GM23248 (cell line): ENCODE data around the gene AKT2.

ENCODE experiments used
- EZH2 ChIP-seq: fragments of 200-600 bp; sonication (generic); IDR thresholded peaks from 2 replicates; pipeline ENCODE4 v1.6.1; 2018; ENCODE audit warnings: antibody characterized with exemption, mild to moderate bottlenecking; ENCODE audit not compliant: insufficient read depth, poor library complexity, severe bottlenecking
- EZH2phosphoT487 ChIP-seq: fragments of 200-600 bp; sonication (generic); IDR thresholded peaks from 2 replicates; pipeline ENCODE4 v1.6.1; 2018; ENCODE audit warnings: antibody characterized with exemption, moderate library complexity, mild to moderate bottlenecking, low read depth; ENCODE audit not compliant: insufficient read depth

- TF ChIP-seq EZH2, result no peak
- no peak for TF ChIP-seq EZH2phosphoT487
Measured at GRCh38 chr19:40239415-40240226, 45.5 kb downstream of the AKT2 start.
